SKM-1 treated with dmso at 0.1 percent for 144 hours (cell line): ENCODE results near the gene ASPSCR1.
A peak's percentile ranks its signal among the peaks of the same experiment; 100 is the strongest.

Experiments
- DNase-seq: peaks from one replicate; lab custom pipeline; 2025; ENCODE audit not compliant: unreplicated experiment; lab: John Stamatoyannopoulos, UW

The ASPSCR1 gene

GRCh38 chr17:82064433-82065192 lies 87.2 kb downstream of the ASPSCR1 start:
- DNase-seq, result no peak

- no peak for DNase-seq
Measured at GRCh38 chr17:82065193-82065637, 87.8 kb downstream of the ASPSCR1 start.

GRCh38 chr17:82065638-82066303 lies 88.3 kb downstream of the ASPSCR1 start, which contains the start of gene DUS1L:
DUS1L (minus strand) TSS chr17:82065804; CDS start chr17:82065059, 745 bp downstream.
- peak; percentile 29 for DNase-seq
